Measurements from ENCODE around the gene MRPS26.

The MRPS26 gene

DNA sequence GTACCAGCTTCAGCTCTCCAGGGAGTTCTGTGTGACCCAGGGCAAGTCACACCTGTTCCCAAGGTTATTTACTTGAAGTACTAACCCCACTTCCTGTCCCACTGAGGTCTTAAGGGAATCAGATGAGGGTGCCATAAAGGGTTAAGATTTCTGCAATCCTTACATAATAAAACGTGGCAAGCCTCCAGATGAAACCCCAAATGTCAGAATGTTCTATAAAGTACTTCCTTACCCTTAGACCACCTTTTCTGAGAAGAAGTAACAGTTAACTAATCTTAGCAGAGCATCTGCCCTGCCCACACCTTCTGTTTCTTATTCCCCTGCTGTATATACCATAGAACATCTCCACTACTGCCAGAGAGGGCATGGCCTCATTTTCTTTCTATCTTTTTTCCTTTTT is 44.7 kb downstream of the MRPS26 start (continued):
- no peak for TF ChIP-seq ZNF138 (tag by site-specific recombination; IDR thresholded peaks at IDR 0.05; ENCODE audit: borderline replicate concordance)
- no peak for TF ChIP-seq ZNF707 (tag by site-specific recombination; IDR thresholded peaks at IDR 0.05)
- no peak for TF ChIP-seq ZNF366 (tag by site-specific recombination; conservative IDR thresholded peaks at IDR 0.05)

DNA sequence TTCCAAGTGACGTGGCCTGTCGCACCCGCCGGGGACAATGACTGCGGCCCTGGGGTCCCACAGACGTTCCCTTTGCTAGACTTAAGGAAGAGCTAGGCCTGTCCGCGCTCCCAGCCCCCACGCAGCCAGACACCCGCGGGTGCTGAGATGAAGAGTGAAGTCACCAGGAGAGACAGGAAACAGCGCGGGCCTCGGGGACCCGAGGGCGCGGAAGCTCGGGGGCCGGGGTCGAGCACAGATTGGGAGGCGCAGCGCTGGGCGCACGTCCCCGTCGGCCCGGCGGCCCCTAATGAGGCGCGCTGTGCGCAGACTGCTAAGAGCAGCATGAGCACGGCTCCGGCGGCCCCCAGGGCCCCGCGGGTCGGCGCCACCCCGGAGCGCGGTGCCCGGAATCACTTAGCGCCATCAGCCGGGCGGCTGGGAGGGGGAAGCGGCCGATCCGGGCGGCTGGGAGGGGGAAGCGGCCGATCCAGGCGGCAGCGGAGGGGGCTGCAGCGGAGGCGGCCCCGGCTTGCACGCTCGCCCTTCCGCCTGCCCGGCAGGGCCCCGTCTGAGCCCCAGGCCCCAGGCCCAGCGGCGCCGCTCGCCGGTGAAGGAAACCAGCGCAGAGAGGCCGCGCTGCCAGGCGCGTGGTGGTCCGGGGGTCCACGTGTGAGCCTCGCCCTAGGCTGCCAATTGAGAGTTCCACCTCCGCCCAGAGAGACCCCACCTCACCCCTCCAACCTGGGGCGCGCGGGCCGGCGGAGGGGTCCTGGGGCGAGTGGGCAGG is 46.9 kb downstream of the MRPS26 start:
- no peak overlapping the region for H3K4me3 ChIP-seq (ENCODE audit: low read depth, low read length)
- ChIA-PET POLR2A (no interaction called here), CTCF (interaction anchor here (0.6 to 0.8 kb wide), 4 partner anchors 39 to 851 kb away, joined by 3 to 5 read pairs (median 4); no protein-coding TSS in a partner anchor)
- TF ChIP-seq ZNF133 (tag by site-specific recombination; IDR thresholded peaks at IDR 0.05) (no peak), ZNF433 (tag by site-specific recombination; IDR thresholded peaks at IDR 0.05; ENCODE audit: low read depth) (no peak), ZNF623 (tag by site-specific recombination; IDR thresholded peaks at IDR 0.05) (no peak), FEZF1 (tag by site-specific recombination; IDR thresholded peaks at IDR 0.05) (no peak), ZNF211 (tag by site-specific recombination; IDR thresholded peaks at IDR 0.05; ENCODE audit: low read depth) (no peak), ZFHX2 (tag by site-specific recombination; conservative IDR thresholded peaks at IDR 0.05) (no peak)
- TF ChIP-seq, protein P1, sequence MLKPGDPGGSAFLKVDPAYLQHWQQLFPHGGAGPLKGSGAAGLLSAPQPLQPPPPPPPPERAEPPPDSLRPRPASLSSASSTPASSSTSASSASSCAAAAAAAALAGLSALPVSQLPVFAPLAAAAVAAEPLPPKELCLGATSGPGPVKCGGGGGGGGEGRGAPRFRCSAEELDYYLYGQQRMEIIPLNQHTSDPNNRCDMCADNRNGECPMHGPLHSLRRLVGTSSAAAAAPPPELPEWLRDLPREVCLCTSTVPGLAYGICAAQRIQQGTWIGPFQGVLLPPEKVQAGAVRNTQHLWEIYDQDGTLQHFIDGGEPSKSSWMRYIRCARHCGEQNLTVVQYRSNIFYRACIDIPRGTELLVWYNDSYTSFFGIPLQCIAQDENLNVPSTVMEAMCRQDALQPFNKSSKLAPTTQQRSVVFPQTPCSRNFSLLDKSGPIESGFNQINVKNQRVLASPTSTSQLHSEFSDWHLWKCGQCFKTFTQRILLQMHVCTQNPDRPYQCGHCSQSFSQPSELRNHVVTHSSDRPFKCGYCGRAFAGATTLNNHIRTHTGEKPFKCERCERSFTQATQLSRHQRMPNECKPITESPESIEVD (tag by site-specific recombination; IDR thresholded peaks at IDR 0.05), result no peak
- TF ChIP-seq, protein P2, sequence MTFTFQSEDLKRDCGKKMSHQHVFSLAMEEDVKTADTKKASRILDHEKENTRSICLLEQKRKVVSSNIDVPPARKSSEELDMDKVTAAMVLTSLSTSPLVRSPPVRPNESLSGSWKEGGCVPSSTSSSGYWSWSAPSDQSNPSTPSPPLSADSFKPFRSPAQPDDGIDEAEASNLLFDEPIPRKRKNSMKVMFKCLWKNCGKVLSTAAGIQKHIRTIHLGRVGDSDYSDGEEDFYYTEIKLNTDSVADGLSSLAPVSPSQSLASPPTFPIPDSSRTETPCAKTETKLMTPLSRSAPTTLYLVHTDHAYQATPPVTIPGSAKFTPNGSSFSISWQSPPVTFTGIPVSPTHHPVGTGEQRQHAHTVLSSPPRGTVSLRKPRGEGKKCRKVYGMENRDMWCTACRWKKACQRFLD (tag by site-specific recombination; IDR thresholded peaks at IDR 0.05), result no peak
- TF ChIP-seq, protein P3, sequence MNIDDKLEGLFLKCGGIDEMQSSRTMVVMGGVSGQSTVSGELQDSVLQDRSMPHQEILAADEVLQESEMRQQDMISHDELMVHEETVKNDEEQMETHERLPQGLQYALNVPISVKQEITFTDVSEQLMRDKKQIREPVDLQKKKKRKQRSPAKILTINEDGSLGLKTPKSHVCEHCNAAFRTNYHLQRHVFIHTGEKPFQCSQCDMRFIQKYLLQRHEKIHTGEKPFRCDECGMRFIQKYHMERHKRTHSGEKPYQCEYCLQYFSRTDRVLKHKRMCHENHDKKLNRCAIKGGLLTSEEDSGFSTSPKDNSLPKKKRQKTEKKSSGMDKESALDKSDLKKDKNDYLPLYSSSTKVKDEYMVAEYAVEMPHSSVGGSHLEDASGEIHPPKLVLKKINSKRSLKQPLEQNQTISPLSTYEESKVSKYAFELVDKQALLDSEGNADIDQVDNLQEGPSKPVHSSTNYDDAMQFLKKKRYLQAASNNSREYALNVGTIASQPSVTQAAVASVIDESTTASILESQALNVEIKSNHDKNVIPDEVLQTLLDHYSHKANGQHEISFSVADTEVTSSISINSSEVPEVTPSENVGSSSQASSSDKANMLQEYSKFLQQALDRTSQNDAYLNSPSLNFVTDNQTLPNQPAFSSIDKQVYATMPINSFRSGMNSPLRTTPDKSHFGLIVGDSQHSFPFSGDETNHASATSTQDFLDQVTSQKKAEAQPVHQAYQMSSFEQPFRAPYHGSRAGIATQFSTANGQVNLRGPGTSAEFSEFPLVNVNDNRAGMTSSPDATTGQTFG (tag by site-specific recombination; IDR thresholded peaks at IDR 0.05; ENCODE audit: borderline replicate concordance), result no peak
- H3K27ac ChIP-seq (ENCODE audit: extremely low read depth, low read depth, low read length), result no peak overlapping the region
- H3K4me1 ChIP-seq (ENCODE audit: control insufficient read depth, insufficient read depth, low read length), result no peaks in the 10 kb centered on the region
- H3K36me3 ChIP-seq (ENCODE audit: control insufficient read depth in 2 of 2, insufficient read depth in 1 of 2, low read length in 2 of 2), result no peaks in the 10 kb centered on the region
- no peaks in the 10 kb centered on the region for H3K9me3 ChIP-seq (ENCODE audit: control insufficient read depth, insufficient read depth, low read depth, low read length)

DNA sequence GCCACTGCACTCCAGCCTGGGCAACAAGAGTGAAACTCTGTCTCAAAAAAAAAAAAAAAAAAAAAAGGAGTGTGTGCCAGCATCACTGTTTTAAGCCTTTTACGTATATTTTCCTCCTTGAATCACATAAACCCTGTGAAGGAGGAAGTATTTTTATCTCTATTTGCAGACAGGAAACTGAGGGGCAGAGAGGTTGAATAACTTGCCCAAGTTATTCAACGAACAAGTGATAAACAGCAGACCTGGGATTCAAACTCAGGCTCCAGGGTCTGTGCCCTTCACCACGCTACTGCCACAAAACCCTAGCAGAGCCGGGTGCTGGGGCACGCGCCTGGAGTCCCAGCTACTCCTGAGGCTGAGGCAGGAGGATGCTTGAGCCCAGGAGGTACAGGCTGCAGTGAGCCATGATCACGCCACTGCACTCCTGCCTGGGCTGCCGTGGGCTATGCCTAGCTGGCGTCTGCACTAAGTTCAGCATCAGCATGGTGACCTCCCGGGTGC is 48.1 kb downstream of the MRPS26 start:
- Histone ChIP-seq H3K36me3 (ENCODE audit: control insufficient read depth in 2 of 2, insufficient read depth in 1 of 2, low read length in 2 of 2) (no peaks in the 10 kb centered on the region), H3K4me1 (ENCODE audit: control insufficient read depth, insufficient read depth, low read length) (no peaks in the 10 kb centered on the region), H3K4me3 (ENCODE audit: low read depth, low read length) (no peak overlapping the region), H3K27ac (ENCODE audit: extremely low read depth, low read depth, low read length) (no peak overlapping the region), H3K9me3 (ENCODE audit: control insufficient read depth, insufficient read depth, low read depth, low read length) (no peaks in the 10 kb centered on the region)
- ChIA-PET POLR2A (interaction anchor here (0.5 kb wide), 1 partner anchor 51 kb away, joined by 4 read pairs; no protein-coding TSS in a partner anchor), CTCF (no interaction called here)
- TF ChIP-seq ZNF221 (tag by site-specific recombination; IDR thresholded peaks at IDR 0.05; ENCODE audit: borderline replicate concordance) (no peak), ZNF394 (tag by site-specific recombination; IDR thresholded peaks at IDR 0.05; ENCODE audit: borderline replicate concordance) (peak; percentile 46; the same call in 1 of the 2 replicates)
